Right renal cortex interstitium (tissue), 3 donors: ENCODE measurements around the gene TUBB4B. TPM values are rescaled to one million over a fixed set of nuclear protein-coding genes. Genes with fewer than 3 reads are reported as not detected.
"Not testable (repeated sequence)": the region's sequence is repeated elsewhere in the genome, so short reads cannot be mapped to it uniquely, and the experiment has no call there.

Experiments
- DNase-seq, 3 donors: peaks; one replicate each; pipeline ENCODE4 v3.0.0-alpha.2; 2013; ENCODE audit warnings: low read depth in 3 of 3, low spot score in 2 of 3
- polyA plus RNA-seq, 3 donors: library from polyadenylated mRNA; unstranded; fragments of 120-200 nt; gene quantifications; one replicate each; pipeline ENCODE4 v1.2.1, GENCODE V29; 2013; ENCODE audit not compliant: insufficient read length in 3 of 3

TUBB4B gene
- polyA plus RNA-seq, 3 donors: 332 to 418 (median 352) TPM

DNA sequence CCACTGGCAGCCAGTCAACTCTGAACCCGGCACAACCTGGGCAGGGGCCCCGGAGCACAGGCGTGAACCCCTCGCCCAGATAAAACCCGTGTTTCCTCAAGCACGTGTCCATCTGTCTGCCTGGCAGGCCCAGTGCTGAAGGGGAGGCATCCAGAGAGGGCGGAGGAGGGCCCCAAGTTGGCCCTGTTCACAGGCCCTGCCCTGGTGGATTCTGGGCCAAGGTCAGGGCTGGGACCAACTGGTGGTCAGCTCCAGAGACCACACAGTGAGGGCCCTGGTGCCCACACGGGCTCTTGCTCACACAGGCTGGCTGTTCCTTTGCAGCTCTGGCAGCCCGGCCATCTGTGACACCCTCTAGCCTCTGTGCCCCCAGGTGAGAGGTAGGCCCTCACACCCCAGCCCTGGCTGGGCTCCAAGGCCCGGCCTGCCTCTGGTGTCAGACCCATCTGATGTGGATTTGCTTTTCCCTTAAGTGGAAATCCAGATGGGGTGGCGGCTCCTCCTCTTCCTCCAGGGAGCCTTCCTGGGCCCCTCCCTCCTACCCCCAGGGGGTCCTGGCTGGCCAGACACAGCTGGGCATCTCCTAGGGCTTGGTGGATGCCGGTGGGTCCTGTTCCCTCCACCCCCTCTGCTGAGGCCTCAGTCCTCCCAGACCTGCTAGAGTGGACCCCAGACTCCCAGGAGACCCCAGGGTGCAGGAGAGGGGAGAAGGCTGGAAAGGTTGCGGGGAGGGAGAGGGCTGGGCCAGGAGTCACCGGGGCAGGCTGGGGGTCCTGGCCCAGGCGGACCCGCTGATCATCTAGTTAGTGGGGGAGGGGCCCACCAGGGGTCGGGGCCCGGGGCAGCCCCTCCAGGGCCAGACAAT lies 9.5 kb downstream of the TUBB4B start:
- DNase-seq: no peak

GRCh38 chr9:137251194-137251461 lies 10.0 kb downstream of the TUBB4B start, which contains the start of gene STPG3:
Gene STPG3, plus strand, starts transcription at chr9:137251286. Its CDS starts 1 bp downstream, at chr9:137251287.
- no peak for DNase-seq

DNA sequence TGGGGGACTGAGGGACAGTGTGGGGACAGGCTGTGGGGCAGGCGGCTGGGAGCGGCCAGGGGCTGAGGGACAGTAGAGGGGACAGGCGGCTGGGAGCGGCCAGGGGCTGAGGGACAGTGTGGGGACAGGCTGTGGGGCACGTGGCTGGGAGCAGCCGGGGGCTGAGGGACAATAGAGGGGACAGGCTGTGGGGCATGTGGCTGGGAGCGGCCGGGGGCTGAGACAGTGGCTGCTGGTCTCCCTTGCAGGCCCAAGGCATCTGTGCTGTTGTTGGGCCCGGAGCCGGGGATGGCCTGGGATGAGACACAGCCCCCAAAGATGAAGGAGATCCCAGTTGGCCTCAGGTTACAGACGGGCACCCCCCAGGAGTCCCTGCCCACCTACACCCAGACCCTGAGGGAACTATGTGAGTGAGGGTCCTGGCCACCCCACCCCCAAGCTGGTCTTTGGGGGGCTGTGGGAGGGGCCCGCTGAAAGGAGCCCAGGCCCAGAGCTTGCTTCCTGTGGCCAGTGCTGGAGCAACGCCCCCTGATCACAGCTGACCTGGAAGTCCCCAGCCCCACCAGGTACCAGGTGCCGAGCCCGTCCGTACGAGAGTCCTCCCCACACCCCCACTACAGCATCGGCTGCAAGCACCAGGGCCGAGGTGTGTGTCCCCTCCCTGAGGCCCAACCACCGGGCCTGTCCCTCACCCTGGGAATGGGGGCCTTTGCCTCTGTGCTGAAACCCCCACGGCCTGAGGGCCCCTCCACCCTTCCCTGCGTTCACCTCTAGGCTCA lies 10.6 kb downstream of the TUBB4B start:
- no peak for DNase-seq

DNA sequence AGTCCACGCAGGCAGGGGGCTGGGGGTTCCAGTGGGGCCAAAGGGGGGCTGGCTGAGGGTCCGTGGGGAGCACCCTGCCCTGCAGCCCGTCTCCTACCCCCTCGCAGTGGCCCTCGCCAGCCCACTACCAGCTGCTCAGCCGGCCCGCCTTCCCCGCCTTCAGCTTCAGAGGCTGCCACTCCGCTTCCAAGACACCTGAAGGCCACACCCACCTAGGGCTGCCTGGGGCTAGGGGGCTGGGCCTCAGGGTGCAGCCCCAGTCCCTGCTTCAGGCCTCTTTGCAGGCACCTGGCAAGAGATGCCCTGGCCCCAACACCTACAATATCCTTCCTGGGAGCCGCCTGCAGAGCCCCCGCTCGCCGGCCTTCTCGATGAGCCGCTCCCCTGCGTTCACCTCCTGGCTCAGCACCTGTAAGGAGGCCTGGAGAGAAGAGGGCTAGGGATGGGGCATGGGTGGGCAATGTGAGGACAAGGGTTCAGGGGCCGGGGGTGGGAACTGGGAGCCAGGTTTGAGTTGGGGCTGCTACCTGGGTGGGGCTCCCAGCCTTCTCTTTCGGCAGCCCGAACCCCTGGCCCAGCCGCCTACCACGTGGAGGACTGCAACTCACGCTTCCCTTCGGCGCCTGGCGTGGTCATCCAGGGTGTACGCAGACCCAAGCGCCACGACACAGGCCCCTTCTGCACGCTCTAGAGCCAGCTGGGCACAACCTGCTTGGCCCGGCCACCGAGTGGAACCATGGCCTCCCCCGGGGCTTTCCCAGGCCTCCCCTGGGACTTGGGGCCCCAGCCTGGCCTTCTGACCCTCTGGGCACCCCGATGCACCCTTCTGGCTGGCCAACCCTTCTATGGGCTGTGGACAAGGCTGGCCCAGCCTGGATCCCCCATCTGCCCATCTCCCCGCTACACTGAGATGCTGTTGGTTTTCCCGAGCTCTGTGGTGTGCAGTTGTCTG lies 11.7 kb downstream of the TUBB4B start:
- no peak for DNase-seq

DNA sequence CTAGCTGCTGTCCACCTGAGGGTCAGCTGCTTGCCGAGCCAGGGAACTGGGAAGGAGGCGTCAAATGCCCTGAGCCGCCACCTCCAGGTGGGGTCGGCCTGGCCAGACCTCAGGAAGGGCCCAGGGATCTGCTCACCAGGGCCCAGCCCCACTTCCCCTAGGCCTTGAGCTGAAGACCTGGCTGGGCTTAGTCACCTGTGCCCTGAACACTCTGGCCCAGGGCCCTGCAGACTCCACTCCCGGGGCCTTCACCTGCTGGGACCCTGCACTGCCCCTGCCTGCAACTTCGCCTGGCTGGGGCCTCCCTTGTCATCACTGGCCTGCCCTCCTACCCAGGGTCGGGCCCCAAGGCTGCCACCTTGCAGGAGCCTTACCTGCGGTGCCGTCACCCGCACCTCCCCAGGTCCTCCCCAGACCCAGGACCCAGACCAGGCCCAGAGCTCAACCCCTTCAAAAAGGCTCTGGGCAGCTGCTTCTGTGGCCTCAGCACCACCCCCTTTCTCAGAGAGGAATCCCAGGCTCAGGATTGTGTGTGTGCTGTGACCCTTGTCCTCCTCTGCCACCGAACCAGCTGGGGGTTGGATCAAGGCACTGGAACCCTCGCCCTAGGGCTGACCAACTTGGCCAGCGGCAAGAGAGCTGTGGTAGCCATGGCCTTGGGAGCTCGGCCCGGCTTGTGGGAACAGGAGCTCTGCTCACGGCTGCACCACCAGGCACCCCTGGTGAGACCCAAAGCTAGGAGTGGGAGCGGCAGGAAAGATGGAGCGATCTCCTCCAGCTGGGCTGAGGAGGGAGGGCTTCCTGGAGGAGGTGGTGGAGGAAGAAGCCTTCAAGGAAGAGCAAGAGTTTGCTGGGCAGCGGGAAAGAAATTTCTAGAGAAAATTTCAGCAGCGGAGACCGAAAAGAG lies 12.9 kb downstream of the TUBB4B start:
- no peak for DNase-seq

- peak; percentile 64 to 79 (median 73) for DNase-seq
Observed at GRCh38 chr9:137254624-137255447, 13.7 kb downstream of the TUBB4B start, which contains the start of gene NELFB. Gene NELFB, plus strand, starts transcription at chr9:137255327.

GRCh38 chr9:137255448-137256114 lies 14.5 kb downstream of the TUBB4B start:
- DNase-seq: no peak

- no peak for DNase-seq
Observed at GRCh38 chr9:137256362-137256761, 15.3 kb downstream of the TUBB4B start.

DNA sequence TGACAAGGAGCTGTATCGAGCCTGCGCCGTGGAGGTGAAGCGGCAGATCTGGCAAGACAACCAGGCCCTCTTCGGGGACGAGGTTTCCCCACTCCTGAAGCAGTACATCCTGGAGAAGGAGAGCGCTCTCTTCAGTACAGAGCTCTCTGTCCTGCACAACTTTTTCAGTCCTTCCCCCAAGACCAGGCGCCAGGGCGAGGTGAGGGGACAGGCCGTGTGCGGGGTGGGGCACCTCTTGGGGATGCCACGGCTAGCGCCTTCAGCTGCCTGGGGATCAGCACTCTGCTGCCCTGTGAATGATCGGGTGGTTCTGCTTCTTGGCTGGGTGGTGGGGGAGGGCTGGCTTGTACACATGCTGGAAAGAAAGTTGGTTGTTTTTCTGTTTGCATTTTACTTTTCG lies 15.8 kb downstream of the TUBB4B start:
- no peak for DNase-seq

- not testable (repeated sequence) for DNase-seq
Observed at GRCh38 chr9:137262173-137262908, 21.3 kb downstream of the TUBB4B start.

- DNase-seq: no peak
Observed at GRCh38 chr9:137262909-137263285, 21.8 kb downstream of the TUBB4B start.

DNA sequence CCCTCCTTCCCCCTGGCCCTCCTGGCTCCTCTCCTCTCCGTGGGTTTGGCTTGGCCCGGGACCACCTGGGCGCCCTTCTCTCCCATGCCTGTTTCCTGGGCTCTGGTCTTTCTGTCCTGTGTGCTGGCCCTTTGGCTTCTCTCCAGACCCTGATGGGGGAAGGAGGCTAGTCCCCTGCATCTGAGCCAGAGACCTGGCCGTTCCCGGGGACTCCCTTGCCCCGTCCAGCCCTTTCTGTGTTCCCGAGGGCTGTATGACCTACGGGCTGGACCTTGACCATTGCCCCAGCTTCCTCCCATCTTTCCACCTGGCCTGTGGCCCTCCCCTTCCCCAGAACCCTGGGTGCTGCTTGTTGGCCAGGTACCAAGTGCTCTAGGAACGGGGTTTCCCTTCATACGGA lies 22.4 kb downstream of the TUBB4B start:
- DNase-seq: no peak

DNA sequence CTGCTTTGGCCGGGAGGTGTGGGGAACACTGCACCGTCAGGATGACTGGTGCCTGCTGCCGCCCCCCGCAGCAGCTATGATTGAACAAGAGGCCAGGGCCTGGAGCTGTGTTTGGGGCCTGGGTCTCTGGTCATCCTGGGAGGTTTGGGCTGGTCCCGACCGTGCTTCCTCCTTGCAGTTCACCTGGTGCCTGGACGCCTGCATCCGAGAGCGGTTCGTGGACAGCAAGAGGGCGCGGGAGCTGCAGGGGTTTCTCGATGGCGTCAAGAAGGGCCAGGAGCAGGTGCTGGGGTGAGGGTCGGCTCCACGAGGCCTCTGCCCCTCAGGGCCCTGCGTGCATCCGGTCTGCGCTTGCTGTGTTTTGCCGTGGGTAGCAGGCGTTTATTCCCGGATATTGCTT lies 23.0 kb downstream of the TUBB4B start:
- no peak for DNase-seq

- no peak for DNase-seq
Observed at GRCh38 chr9:137265496-137266161, 24.5 kb downstream of the TUBB4B start.

GRCh38 chr9:137266162-137266527 lies 25.1 kb downstream of the TUBB4B start:
- no peak for DNase-seq

DNA sequence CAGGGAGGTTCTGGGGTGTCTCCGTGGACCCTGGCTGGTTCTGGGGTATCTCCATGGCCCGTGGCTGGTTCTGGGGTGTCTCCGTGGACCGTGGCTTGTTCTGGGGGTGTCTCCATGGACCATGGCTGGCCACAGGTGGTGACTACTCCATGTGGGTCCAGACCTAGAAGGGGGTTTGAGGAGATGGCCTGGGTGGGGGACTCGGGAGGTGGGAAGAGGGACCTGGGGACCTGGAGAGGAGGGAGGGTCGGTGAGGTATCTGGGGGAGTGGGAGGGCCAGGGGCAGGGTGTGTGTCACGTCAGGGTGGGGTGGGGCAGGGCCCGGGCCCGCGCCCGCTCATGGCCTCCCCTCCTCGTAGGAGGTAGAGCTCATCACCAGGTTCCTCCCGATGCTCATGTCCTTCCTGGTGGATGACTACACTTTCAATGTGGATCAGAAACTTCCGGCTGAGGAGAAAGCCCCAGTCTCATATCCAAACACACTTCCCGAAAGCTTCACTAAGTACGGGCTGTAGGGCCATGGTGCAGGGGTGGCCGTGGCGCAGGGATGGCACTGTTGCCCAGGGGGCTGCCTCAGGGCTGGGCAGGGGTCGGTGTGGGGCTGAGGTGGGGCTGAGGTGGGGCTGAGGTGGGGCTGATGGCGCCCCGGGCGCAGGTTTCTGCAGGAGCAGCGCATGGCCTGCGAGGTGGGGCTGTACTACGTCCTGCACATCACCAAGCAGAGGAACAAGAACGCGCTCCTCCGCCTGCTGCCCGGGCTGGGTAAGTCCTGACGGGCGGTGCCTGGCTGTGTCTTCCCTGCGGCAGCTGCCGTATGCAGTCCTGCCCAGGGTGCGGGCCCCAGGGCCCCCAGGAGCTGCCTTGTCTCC lies 25.7 kb downstream of the TUBB4B start:
- no peak for DNase-seq
